OCI-LY3 (cell line): ENCODE measurements around the gene GRAMD2B.

Experiments used
- H2AFZ ChIP-seq: fragments of 200-600, 300-600 bp; shearing (Covaris generic); 2 replicates; pipeline ENCODE4 v1.6.0; 2014; ENCODE audit warnings: antibody characterized with exemption, low read depth, low read length
- H3K27ac ChIP-seq: fragments of 200-600, 300-600 bp; sonication (generic); 2 replicates; pipeline ENCODE4 v1.5.1; 2014; ENCODE audit warnings: mild to moderate bottlenecking, low read length, moderate library complexity, mixed read lengths
- H3K27me3 ChIP-seq: fragments of 200-600, 300-600 bp; sonication (generic); 2 replicates; pipeline ENCODE4 v1.6.1; 2014; ENCODE audit warnings: low read depth, low read length, mixed read lengths
- H3K36me3 ChIP-seq: fragments of 200-600, 300-600 bp; sonication (generic); replicated peaks from 2 replicates; pipeline ENCODE3; 2014; ENCODE audit warnings: low read depth, low read length, mixed read lengths
- H3K4me1 ChIP-seq: fragments of 300-600, 200-600 bp; sonication (generic); 2 replicates; pipeline ENCODE4 v1.6.1; 2014; ENCODE audit warnings: low read length, mixed read lengths
- H3K4me2 ChIP-seq: fragments of 200-600, 300-600 bp; sonication (generic); 2 replicates; pipeline ENCODE4 v1.6.1; 2014; ENCODE audit warnings: low read length, mixed read lengths
- H3K4me3 ChIP-seq: fragments of 300-600, 200-600 bp; sonication (generic); 2 replicates; pipeline ENCODE4 v1.5.1; 2014; ENCODE audit warnings: antibody characterized with exemption, mild to moderate bottlenecking, low read length, moderate library complexity
- H3K79me2 ChIP-seq: fragments of 300-600, 200-600 bp; shearing (Covaris generic); 2 replicates; pipeline ENCODE4 v1.6.1; 2014; ENCODE audit warnings: mild to moderate bottlenecking, low read length, mixed read lengths
- H3K9ac ChIP-seq: fragments of 300-600, 200-600 bp; shearing (Covaris generic); 2 replicates; pipeline ENCODE4 v1.6.0; 2014; ENCODE audit warnings: mild to moderate bottlenecking, low read length, moderate library complexity
- H3K9me3 ChIP-seq: fragments of 200-600, 300-600 bp; shearing (Covaris generic); 2 replicates; pipeline ENCODE4 v1.6.1; 2014; ENCODE audit warnings: low read length, mixed read lengths; ENCODE audit not compliant: insufficient read depth
- H4K20me1 ChIP-seq: fragments of 200-600, 300-600 bp; sonication (generic); 2 replicates; pipeline ENCODE4 v1.6.1; 2016; ENCODE audit warnings: low read length, mixed read lengths; ENCODE audit not compliant: insufficient read depth
- CTCF ChIP-seq: fragments of 200-600, 300-600 bp; sonication (generic); IDR thresholded peaks from 2 replicates; pipeline ENCODE4 v1.5.1; 2014; ENCODE audit warnings: antibody characterized with exemption, low read length, low read depth
- EZH2phosphoT487 ChIP-seq: fragments of 200-600 bp; shearing (Covaris generic); IDR thresholded peaks from 2 replicates; pipeline ENCODE4 v1.6.1; 2018; ENCODE audit warnings: antibody characterized with exemption, mixed run types, low read depth

GRAMD2B gene

GRCh38 chr5:126472538-126472889 is 49.3 kb downstream of the GRAMD2B start:
- Histone ChIP-seq H4K20me1 (no peaks in the 10 kb centered on the region), H3K79me2 (no peaks in the 10 kb centered on the region), H3K27me3 (no peaks in the 10 kb centered on the region), H3K4me1 (peaks cover 5% of the 10 kb centered on the region), H3K9me3 (no peaks in the 10 kb centered on the region), H3K27ac (no peak overlapping the region), H2AFZ (no peak overlapping the region), H3K9ac (no peak overlapping the region), H3K4me3 (no peak overlapping the region), H3K4me2 (no peak overlapping the region), H3K36me3 (no peaks in the 10 kb centered on the region)
- TF ChIP-seq CTCF = no peak
- no peak for TF ChIP-seq EZH2phosphoT487

GRCh38 chr5:126477294-126478117 is 54.3 kb downstream of the GRAMD2B start:
- H3K27ac ChIP-seq = no peak overlapping the region
- H2AFZ ChIP-seq = no peak overlapping the region
- no peak overlapping the region for H3K9ac ChIP-seq
- H4K20me1 ChIP-seq = no peaks in the 10 kb centered on the region
- H3K4me2 ChIP-seq = peak overlapping the region; percentile 24; the same call in 1 of the 2 replicates
- H3K9me3 ChIP-seq = no peaks in the 10 kb centered on the region
- no peaks in the 10 kb centered on the region for H3K36me3 ChIP-seq
- H3K79me2 ChIP-seq = no peaks in the 10 kb centered on the region
- H3K27me3 ChIP-seq = no peaks in the 10 kb centered on the region
- no peak overlapping the region for H3K4me3 ChIP-seq
- peaks cover 8% of the 10 kb centered on the region for H3K4me1 ChIP-seq
- TF ChIP-seq CTCF = no peak

- TF ChIP-seq CTCF (no peak), EZH2phosphoT487 (no peak)
Observed at GRCh38 chr5:126479810-126480209, 56.6 kb downstream of the GRAMD2B start.

GRCh38 chr5:126480824-126481223 is 57.6 kb downstream of the GRAMD2B start:
- peaks cover 8% of the 10 kb centered on the region for H3K4me1 ChIP-seq
- H3K9ac ChIP-seq = no peak overlapping the region
- no peak overlapping the region for H3K27ac ChIP-seq
- no peaks in the 10 kb centered on the region for H4K20me1 ChIP-seq
- no peaks in the 10 kb centered on the region for H3K9me3 ChIP-seq
- H3K27me3 ChIP-seq = no peaks in the 10 kb centered on the region
- no peak overlapping the region for H2AFZ ChIP-seq
- H3K36me3 ChIP-seq = no peaks in the 10 kb centered on the region
- TF ChIP-seq EZH2phosphoT487 (no peak), CTCF (no peak)
- no peak overlapping the region for H3K4me2 ChIP-seq
- H3K4me3 ChIP-seq = no peak overlapping the region
- H3K79me2 ChIP-seq = no peaks in the 10 kb centered on the region

More at GRCh38 chr5:126479810-126480209, 56.6 kb downstream of the GRAMD2B start:
- Histone ChIP-seq H3K4me2 (no peak overlapping the region), H3K36me3 (no peaks in the 10 kb centered on the region), H3K4me1 (peaks cover 8% of the 10 kb centered on the region), H2AFZ (no peak overlapping the region), H3K9me3 (no peaks in the 10 kb centered on the region), H4K20me1 (no peaks in the 10 kb centered on the region), H3K4me3 (no peak overlapping the region), H3K27me3 (no peaks in the 10 kb centered on the region), H3K9ac (no peak overlapping the region), H3K27ac (no peak overlapping the region), H3K79me2 (no peaks in the 10 kb centered on the region)
